DMS153 treated with DMSO at 0.1 percent for 48 hours (cell line): Measurements from ENCODE around the gene RPS6KA3.

Experiments
- DNase-seq: peaks from one replicate; lab custom pipeline; 2025; ENCODE audit not compliant: unreplicated experiment; lab: John Stamatoyannopoulos, UW

Gene RPS6KA3

GRCh38 chrX:20111271-20111670 lies 155.4 kb downstream of the RPS6KA3 start:
- DNase-seq: no peak

DNA sequence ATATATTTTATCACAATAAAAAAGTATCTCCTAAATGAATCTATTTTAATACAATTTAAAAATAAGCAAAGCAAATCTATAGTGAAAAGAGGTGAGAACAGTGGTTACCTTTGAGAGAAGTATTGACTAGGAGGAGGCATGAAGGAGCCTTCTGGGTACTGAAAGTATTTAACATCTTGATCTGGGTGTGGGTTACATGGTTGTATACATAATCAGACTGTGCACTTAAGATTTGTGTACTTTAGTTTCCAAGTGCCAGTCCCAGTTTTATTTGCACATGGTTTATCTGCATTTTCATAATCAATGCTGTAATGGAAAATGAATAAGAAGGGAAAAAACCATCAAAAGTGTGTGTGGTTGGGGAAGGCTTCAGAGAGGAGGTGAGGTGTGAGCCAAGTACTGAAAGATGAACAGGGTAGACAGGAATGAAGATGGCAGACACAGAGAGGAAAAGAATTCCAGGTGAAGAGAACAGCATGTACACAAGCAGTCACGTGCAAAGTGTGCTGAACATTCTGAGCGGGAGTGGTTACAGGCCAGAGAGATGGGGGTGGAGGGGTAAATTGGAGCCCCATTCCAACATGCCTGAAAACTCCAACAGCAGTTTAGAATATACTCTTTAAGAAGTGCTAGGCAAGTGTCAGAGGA lies 164.7 kb downstream of the RPS6KA3 start:
- DNase-seq: no peak
